Panc1 (cell line): ENCODE data around the gene MBD1.

Source experiments
- CTCF ChIP-seq: fragments of 450-650 bp; IDR thresholded peaks from 2 replicates; pipeline ENCODE4 v1.5.1; 2017; ENCODE audit warnings: mild to moderate bottlenecking
- POLR2AphosphoS5 ChIP-seq: IDR thresholded peaks from 2 replicates; pipeline ENCODE4 v1.6.1; 2012; ENCODE audit warnings: mild to moderate bottlenecking, low read depth, low read length, moderate library complexity
- REST ChIP-seq, 2 experiments: IDR thresholded peaks; 2 replicates each; pipeline ENCODE4 v1.6.1; 2011 to 2012; ENCODE audit warnings: low read depth in 2 of 2, control low read depth in 1 of 2, low read length in 1 of 2, mild to moderate bottlenecking in 1 of 2, moderate library complexity in 1 of 2; ENCODE audit not compliant: insufficient read depth in 1 of 2

GRCh38 chr18:50307400-50307737, 26.0 kb upstream of the MBD1 start:
- TF ChIP-seq CTCF, result no peak
- TF ChIP-seq REST (IDR thresholded peaks at IDR 0.05; ENCODE audit: insufficient read depth in 1 of 2, low read depth in 2 of 2, low read length in 1 of 2), result no peak
- no peak for TF ChIP-seq POLR2AphosphoS5
